Left renal cortex interstitium (tissue), 4 donors: Measurements from ENCODE around the gene VAPB. TPM values are rescaled to one million over a fixed set of nuclear protein-coding genes. Genes with fewer than 3 reads are reported as not detected.

Source experiments
- DNase-seq, 4 donors: peaks; one replicate each; pipeline ENCODE4 v3.0.0-alpha.2; 2013; ENCODE audit warnings: low read depth in 4 of 4, low spot score in 2 of 4, missing footprints in 1 of 4
- polyA plus RNA-seq, 4 donors: library from polyadenylated mRNA; unstranded; fragments of 120-200 nt; gene quantifications; one replicate each; pipeline ENCODE4 v1.2.1, GENCODE V29; 2013; ENCODE audit not compliant: insufficient read length in 4 of 4

Gene VAPB
- polyA plus RNA-seq, 4 donors = 51.5 to 56.2 (median 53.7) TPM

DNA sequence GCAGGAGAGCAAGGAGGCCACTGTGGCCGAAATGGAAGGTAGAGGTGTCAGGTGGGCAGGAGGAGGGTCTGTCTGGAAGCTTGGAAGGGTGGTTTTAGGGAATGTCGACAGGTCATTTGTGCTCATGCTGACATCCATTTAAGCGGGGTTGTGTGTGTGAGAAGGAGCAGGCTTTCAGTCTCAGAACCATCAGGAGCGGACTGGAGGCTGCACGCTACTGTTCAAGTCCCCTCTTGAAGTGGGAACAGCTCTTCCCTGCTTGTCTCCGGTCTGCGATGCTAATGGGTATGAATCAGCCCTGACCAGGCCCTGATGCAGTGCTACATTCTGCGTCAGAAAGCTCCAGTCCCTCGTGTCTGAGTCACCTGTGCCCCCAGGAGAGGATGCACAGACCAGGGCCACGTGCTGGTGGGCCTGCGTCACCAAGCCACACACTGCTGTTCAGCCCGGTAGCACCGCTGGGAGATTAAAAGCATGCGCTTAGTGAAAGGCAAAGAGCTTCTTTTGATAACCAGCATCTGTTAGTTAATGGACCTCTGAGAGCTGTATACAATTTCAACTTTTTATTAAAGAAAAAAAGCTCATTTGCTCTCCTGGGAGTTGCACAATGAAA, 68.2 kb downstream of the VAPB start:
- DNase-seq = no peak

DNA sequence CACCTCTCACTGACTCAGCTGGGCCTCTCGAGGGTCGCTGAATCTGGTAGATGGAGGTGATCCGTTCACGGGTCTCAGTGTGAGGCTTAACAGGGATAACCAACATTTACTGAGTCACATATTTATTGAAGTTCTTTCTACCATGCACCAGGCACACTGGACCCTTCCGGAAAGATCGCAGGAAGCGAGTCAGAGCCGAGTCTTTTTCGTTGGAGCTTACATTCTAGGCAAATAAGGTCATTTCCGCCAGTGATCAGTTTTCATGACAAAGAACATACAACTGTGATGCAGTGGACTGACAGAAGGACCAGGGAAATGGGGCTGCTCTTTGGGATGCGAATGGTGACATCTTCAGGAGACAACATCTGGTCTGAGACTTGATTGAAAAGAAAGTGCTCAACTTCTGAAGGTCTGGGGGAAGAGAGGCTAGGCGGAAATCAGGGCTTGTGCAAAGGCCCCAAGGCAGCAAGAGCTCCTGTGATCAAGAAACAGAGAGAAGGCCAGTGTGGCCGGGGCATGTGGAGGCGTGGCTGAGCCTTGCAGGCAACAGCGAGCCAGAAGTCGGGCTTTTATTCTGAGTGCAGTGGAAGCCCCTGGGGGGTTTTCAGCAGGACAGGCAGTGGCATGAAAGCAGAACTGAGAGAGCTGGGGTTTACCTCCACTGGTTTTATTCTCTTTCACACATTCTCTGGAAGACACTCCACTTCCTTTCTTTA, 69.5 kb downstream of the VAPB start:
- no peak for DNase-seq

DNA sequence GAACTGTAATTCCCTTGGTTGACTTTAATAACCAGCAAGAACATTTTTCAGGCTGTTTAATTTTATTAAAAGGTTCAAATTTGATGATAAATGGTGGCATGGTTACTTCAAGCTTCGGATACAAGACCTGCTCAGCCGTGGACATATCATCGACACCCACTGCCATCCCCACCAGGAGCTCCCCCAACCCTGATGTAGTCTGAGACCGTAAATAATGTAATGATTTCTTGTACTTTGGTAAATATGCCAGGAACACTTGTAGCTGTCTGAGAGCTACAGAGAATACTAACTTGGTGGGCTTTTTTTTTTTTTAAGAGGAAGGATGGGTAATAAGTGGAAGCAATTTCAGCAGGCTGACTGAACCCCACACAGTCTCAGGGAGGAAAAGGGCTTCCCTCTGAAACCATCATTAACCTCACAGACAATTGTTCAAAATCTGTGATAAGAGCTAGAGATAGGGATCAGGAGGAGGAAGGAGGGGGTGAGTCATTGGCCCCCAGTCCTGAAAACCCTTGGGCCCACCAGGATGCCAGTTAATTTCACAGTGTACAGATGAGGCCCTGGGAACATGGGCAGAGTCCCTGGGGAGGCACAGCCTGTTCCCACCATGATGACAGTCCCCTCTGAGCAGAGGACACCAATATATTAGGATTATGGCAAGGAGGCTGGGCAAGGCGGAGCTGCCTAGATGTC, 70.2 kb downstream of the VAPB start:
- no peak for DNase-seq

DNA sequence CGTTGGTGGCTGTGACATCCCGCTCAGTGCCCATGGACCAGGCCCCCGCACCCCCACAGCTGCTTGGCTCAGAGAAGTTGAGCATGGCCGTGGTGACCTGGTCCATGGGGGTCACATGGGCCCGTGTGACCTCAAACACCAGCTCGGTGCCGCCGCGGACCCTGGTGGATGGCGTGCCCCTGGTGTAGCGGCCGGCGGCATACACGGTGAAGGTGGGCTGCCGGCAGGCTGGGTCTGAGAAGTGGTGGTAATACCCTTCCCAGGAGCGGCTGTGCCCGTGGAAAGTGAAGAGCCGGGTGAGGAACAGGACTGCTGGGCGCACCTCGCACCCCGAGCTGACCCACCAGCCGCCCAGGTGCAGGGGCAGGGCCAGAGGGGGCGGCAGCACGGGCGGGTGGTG, 72.1 kb downstream of the VAPB start:
- DNase-seq = no peak

DNA sequence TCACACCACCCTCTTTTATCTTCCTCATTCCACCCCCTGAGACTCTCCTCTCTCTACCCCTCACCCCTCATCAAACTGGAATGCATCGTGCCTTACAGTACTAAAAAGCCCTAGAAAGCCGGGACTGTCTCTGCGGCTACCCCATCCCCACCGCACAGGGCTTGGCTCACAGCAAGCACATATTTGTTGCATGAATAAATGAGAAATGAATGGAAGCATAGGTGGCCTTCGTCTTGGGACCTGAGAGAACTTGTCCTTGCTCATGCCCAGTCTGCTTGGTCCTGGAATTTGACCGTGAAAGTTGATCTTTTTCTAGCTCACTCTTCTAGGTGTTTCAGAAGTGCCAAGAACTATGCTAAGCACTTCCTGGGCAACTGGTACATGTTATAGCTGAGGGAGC, 72.9 kb downstream of the VAPB start:
- no peak for DNase-seq

DNA sequence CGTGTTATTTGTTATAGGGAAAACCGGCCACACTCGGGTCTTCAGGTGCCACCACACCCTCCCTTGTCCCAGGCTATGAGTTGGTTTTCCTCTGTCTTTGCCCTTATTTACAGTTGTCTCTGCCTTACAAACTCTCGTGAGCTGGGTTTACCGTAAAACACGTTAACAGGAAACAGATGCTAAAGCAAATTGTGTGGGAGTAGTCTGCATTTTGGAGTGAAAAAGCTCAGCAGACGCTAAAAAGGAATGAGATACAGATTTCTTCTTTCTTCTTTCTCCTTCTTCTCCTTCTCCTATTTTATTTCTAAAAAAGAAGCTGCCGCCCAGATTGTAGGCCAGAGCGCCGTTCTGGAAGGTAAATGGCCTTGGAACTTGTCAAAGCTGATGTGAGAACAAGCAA, 74.2 kb downstream of the VAPB start:
- no peak for DNase-seq

DNA sequence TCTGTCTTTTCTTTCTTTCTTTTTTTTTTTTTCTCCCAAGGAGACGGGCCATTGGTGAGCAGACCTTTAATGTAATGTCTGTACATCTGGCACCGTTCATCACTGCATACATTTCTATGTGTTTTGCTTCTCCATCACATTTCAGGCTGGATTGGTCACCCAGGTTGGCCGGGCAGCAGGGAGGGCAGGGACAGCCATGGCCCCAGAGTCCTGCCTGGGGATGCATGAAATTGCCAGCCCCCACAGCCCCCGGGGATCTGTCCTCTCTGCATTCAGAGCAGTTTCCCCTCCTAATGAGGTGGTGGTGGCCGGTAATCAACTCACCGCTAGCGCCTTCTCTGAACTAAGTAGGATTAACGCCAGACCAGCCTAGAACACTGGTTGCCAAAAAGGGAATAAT, 75.8 kb downstream of the VAPB start:
- no peak for DNase-seq

DNA sequence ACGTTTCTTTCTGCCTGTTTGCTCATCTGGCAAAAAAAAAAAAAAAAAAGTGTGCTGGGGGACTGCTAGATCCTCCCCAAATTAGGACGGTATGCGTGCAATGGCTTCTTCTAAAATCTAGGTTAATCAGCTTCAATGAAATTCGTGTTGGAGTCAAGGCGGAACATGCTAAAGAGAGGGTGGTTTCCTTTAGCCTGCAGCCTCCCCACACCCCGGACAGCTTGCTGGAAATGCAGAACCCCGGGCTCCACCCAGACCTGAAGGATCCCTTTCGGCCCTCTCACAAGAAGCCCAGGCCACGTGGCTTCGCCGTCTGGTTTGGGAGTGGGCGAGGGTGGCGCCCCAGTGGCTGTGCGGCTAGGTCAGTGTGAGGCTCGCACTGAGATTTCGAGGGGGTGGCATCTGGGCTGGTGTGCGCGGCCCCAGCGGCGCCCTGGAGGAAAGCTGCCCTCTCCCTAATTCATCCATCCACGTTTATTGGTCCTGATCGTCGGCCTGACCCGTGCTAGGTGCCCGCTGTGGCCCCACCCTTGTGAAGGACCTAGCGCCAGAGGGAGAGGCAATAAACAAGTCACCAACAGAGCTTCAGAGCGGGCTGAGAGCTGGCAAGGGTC, 77.2 kb downstream of the VAPB start:
- DNase-seq = no peak

DNA sequence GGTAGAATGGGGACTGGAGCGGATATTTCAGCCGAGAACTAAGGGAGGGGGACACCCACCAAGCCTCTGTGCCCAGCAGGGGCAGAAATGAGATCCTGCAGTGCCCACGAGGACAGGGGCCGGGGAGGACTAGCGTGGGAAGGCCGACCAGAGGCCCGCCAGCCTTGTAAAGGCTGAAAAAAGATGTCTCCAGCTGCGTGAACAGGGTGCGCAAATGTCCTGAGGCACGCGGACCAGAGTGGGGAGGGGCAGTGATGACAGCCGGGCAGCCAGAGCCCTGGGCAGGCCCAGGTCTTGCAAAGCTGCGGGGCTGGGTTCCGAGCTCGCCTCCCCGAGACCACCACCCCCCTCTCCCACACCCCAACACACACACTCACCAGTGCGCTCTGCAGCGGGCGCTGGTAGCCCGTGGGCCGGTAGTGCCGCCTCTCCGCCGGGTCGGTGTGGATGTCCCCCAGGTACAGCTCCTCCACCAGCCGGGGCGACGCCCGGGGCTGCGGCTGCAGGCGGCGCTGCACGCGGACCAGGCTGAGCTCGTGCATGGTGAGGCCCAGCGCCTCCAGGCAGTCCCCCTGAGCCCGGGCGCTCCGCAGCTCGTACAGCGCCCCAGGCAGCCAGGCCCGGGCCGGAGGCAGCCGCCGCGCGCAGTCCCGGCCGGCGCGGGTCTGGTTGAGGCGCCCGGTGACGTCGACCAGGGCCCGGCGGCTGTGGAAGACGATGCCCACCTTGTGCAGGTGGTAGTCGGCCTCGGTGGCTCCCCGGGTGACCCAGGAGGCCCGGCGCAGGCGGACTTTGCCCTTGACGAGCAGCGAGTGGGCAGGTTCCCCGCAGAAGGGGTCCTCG, 77.9 kb downstream of the VAPB start:
- no peak for DNase-seq

DNA sequence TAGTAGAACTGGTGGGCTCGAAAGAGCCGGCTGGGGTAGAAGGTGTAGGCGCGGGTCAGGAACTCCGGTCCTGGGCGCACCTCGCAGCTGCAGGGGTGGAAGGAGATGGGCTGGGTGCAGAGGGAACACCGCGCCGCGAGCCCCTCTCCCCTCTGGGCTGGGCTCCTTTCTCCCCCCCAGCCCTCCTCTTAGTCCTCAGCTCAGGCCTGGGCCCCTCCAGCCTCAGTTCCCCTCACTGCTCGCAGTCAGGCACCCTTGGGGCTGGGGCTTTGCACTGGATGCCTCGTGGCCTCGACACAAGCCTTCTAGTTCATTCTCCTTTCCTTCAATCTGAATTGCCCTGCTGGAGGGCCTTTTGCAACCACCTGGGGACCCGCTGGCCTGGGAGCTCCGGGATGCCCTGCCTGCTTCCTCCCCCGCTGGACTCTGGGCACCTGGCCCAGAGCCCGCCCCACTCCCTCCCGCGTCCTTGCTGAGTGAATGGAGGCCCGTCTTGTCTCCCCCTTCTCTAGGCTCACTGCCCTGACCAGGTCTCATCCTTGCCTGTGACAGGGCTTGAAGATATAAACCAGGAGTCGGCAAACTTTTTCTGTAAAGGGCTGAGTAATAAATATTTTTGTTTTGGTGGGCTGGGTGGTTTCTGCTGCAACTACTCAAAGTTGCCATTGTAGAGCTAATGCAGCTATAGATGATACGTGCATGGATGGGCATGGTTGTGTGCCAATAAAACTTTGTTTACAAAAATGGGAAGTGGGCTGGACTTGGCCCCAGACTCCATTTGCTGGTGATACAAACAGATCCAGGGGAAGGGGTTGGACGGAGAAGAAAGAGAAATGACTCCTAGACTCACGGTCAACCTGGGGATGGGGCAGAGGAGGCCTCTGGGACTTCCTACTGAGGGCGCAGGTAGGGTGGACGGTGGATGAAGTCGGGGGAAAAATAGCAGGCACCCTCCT, 78.8 kb downstream of the VAPB start:
- no peak for DNase-seq

DNA sequence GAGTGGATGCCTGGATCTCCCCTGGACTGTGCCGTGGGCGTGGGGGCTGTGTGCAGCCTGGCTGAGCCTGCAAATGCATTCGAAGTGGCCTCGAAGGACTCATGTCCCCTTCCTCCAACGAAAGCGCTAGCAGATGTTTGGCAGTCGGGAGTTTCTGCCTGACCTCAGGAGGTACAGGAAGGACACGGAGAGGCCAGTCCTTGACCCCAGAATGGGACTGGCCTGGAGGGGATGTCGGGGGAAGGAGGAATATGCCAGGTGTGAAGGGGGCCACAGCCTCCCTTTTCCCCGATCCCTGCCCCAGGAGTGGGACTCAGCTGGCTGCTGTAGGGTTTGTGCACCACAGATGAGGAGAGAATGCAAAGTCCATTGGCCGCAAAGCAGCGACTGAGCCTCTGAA, 80.6 kb downstream of the VAPB start:
- DNase-seq = no peak

DNA sequence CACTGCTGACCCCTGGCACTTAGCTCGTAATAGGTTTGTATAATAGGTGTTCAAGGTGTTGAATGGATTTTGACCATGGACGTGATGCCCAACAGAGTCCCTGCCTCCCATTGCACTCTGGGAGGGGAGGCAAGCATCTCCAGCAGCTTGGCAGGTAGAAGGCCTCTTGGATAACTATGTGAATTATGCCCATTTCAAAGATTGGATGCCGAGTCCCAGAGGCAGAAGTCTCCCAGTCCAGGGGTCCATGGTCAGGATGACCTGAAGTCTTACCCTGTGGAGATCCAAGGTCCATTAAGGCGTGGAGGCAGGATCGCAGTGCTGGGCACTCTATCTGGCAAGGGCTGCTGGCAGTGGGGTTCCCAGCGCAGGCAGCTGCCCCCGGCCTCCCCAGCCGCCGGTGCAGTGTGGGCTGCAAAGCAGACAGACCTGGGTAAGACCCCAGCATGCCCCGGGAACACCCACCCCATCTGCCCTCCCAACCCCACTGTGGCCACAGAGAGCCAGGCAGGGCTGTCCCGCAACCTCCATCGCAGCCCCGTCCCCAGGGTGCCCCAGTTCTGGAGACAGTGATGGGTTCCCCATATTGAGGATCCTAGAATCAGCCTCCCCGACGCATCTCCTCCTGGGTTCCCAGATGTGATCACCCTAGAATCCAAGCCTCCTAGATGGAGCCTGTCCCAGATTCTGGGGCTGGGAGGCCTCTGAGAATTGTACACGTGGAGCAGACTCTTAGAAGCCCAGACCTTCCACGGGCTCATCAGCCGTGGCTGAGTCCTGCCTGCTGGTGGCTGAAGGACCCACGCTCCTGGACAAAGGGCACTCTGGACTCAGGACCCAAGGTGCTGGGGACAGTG, 81.5 kb downstream of the VAPB start:
- no peak for DNase-seq

DNA sequence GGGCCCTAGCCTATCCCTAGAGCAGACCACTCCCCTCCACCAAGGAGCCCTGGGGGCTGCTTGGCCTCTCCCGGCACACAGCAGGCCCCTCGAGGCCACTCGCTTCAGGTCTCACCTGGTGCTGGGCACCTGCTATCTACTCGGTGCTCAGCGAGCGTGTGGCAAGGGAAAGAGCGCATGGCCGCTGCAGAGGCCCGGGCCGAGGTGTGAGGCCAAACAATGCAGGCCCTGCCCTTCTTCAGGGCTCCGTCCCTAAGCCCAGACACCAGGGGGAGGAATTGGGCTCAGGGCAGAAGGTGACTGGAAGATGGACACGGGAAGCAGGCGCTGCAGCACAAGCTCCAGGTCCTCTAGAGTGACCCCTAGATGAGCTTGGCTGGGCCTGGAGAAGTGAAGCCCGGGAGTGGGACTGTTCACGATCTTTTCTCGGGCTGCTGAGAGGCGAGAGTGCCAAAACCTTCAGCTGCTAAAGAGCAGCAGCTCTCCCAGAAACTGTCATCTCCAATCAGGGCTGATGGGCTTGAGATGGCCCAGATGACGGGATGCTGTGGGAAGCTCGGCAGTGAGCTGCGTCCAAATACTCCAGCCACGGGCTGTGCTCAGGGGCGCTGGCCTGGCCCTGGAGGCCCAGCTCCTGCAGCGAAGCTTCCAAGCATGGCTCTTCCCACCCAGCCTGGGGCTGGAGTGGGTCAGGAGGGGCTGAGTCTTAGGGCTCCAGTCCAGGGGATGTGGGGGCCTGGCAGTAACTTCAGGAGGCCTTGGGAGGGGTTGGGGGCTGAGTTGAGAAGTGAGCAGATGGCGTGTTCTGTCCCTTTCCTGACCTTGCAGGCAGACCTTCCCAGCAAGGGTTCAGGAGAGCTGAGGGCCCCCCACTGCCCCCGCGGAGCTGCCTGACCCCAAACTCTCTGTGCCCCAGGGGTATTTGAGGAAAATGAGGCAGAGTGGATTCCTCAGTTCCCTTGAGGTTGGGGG, 82.5 kb downstream of the VAPB start:
- DNase-seq = peak in 2 of 4 donors; percentile 61 to 72

DNA sequence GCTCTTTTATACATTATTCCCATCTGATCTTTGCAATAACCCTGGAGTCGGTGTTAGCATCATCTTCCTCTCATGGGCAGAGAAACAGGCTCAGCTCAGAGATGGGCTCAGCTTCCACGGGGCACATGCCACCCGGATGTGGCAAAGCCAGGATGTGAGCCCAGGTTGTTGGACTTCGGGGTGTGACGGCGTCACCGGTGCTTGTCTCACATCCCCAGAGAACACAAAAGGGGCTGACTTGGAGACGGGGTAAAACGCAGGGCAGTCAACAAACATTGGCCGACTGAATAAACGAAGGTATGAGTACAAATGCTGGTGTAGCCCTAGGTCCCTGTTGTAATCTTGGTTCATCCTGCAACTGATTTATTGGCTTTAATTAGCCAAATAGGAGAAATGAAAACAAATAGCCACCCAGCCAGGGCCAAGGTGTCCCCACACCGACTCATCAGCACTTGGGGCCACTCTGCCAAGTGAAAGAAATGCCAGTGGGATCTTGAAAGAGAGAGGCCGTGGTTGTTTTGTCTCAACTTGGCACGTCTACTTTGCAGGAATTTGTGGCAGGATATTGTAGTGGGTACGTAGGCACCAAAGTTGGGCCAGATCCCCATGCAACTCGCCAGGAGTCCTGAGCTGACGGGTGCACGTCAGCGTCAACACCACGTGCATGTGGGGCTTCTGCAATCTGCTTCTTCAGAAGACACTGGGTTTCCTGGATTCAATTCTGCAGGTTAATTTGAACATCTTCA, 83.4 kb downstream of the VAPB start:
- DNase-seq = no peak

DNA sequence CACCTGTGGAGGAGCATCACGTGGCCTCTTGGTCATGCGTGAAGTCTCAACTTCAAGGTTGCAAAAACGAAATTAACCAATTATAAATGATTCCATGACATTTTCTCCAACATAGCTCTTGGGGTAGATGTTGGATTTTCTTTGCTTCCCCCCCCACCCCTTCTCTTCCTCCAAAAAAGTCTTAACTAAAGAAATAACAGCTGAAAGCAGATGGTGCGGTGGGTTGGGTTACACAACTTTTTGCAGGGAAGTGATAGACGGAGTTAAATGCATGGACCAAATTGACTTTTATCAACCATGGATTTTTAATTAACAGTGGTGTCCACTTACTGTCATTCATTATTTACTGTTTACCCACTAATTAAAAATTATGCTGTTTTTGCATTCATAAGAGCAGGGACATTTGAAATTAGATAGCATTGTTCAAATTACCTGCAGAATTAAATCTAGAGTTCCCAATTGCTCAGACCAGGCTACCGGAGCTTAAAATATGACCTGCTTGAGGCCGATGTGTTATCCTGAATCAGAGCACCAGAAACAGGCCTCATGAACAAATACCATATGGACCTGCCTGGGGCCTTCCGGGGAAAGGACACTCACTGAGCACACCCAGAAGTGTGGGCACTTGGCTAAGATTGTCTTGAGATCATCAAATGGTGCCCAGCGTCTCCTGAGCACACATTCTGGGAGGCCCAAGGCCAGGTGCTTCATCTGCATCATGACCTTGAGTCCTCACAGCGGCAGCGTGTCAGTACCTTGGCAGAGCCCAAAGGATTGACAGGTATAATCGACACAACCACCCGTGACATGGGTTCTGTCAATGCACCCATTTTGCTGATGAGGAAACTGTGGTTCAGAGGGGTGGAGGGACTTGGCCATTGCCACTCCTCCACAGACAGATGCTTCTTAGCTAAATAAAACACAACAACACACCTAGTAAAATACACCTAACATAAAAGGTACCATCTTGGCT, 84.7 kb downstream of the VAPB start:
- no peak for DNase-seq

DNA sequence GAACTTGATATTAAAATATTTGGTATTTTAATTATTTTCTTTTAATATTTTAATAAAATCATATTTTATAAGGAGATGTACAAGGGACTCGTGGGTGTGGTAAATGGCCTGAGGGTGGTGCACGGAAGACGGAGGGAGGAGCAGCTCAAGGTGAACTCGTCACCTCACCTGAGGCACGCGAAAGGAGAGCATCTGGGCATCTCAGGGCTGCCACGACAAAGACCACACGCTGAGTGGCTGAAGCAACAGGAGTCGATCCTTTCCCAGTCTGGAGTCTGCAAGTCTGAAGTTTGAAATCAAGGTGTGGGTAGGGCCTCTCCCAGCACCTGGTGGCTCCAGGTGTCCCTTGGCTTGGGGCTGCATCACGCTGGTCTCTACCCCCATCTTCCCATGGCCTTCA, 86.4 kb downstream of the VAPB start:
- DNase-seq = no peak
